ENCODE results near the gene SPEG.

Gene SPEG

GRCh38 chr2:219419331-219420197, 15.1 kb upstream of the SPEG start:
- no peaks in the 10 kb centered on the region for H3K9me3 ChIP-seq (ENCODE audit: insufficient read depth, low read length)
- H3K36me3 ChIP-seq (replicated peaks; ENCODE audit: low read depth, low read length), result no peaks in the 10 kb centered on the region
- H3K4me1 ChIP-seq (ENCODE audit: low read length), result no peaks in the 10 kb centered on the region
- H3K4me2 ChIP-seq (ENCODE audit: low read length), result no peak overlapping the region
- TF ChIP-seq EZH2phosphoT487 (IDR thresholded peaks at IDR 0.05; ENCODE audit: low read depth) (no peak), CTCF (IDR thresholded peaks at IDR 0.05; ENCODE audit: low read depth, low read length) (no peak)
- H3K9ac ChIP-seq (ENCODE audit: low read length), result no peak overlapping the region
- H3K79me2 ChIP-seq (ENCODE audit: low read length), result no peaks in the 10 kb centered on the region
- H2AFZ ChIP-seq (ENCODE audit: low read depth, low read length), result no peak overlapping the region
- H4K20me1 ChIP-seq (ENCODE audit: insufficient read depth, low read length), result no peaks in the 10 kb centered on the region
- H3K27ac ChIP-seq (ENCODE audit: low read length), result no peak overlapping the region
- H3K4me3 ChIP-seq (ENCODE audit: low read length), result no peak overlapping the region
- no peaks in the 10 kb centered on the region for H3K27me3 ChIP-seq (ENCODE audit: low read depth, low read length)

- H3K4me3 ChIP-seq (ENCODE audit: low read length), result no peak overlapping the region
- no peak overlapping the region for H2AFZ ChIP-seq (ENCODE audit: low read depth, low read length)
These were observed 14.0 kb upstream of the SPEG start for GRCh38 chr2:219420687-219421086.

GRCh38 chr2:219421323-219421722, 13.3 kb upstream of the SPEG start:
- Histone ChIP-seq H3K9me3 (ENCODE audit: insufficient read depth, low read length) (no peaks in the 10 kb centered on the region), H3K79me2 (ENCODE audit: low read length) (no peaks in the 10 kb centered on the region), H3K9ac (ENCODE audit: low read length) (no peak overlapping the region), H3K4me3 (ENCODE audit: low read length) (no peak overlapping the region), H3K27me3 (ENCODE audit: low read depth, low read length) (no peaks in the 10 kb centered on the region), H3K4me1 (ENCODE audit: low read length) (no peaks in the 10 kb centered on the region), H3K36me3 (replicated peaks; ENCODE audit: low read depth, low read length) (no peaks in the 10 kb centered on the region), H3K4me2 (ENCODE audit: low read length) (no peak overlapping the region), H3K27ac (ENCODE audit: low read length) (no peak overlapping the region), H2AFZ (ENCODE audit: low read depth, low read length) (no peak overlapping the region), H4K20me1 (ENCODE audit: insufficient read depth, low read length) (no peaks in the 10 kb centered on the region)
- TF ChIP-seq EZH2phosphoT487 (IDR thresholded peaks at IDR 0.05; ENCODE audit: low read depth), result no peak

More at GRCh38 chr2:219420687-219421086, 14.0 kb upstream of the SPEG start:
- Histone ChIP-seq H3K9me3 (ENCODE audit: insufficient read depth, low read length) (no peaks in the 10 kb centered on the region), H4K20me1 (ENCODE audit: insufficient read depth, low read length) (no peaks in the 10 kb centered on the region), H3K4me2 (ENCODE audit: low read length) (no peak overlapping the region), H3K79me2 (ENCODE audit: low read length) (no peaks in the 10 kb centered on the region), H3K27me3 (ENCODE audit: low read depth, low read length) (no peaks in the 10 kb centered on the region), H3K27ac (ENCODE audit: low read length) (no peak overlapping the region), H3K9ac (ENCODE audit: low read length) (no peak overlapping the region), H3K36me3 (replicated peaks; ENCODE audit: low read depth, low read length) (no peaks in the 10 kb centered on the region), H3K4me1 (ENCODE audit: low read length) (no peaks in the 10 kb centered on the region)
- TF ChIP-seq EZH2phosphoT487 (IDR thresholded peaks at IDR 0.05; ENCODE audit: low read depth) (no peak), CTCF (IDR thresholded peaks at IDR 0.05; ENCODE audit: low read depth, low read length) (no peak)

GRCh38 chr2:219422952-219423534, 11.6 kb upstream of the SPEG start:
- Histone ChIP-seq H3K9ac (ENCODE audit: low read length) (no peak overlapping the region), H3K4me3 (ENCODE audit: low read length) (no peak overlapping the region), H3K36me3 (replicated peaks; ENCODE audit: low read depth, low read length) (no peaks in the 10 kb centered on the region), H3K4me1 (ENCODE audit: low read length) (no peaks in the 10 kb centered on the region), H4K20me1 (ENCODE audit: insufficient read depth, low read length) (no peaks in the 10 kb centered on the region), H3K27me3 (ENCODE audit: low read depth, low read length) (no peaks in the 10 kb centered on the region), H2AFZ (ENCODE audit: low read depth, low read length) (no peak overlapping the region), H3K27ac (ENCODE audit: low read length) (no peak overlapping the region), H3K4me2 (ENCODE audit: low read length) (no peak overlapping the region), H3K79me2 (ENCODE audit: low read length) (no peaks in the 10 kb centered on the region), H3K9me3 (ENCODE audit: insufficient read depth, low read length) (no peaks in the 10 kb centered on the region)
- TF ChIP-seq CTCF (IDR thresholded peaks at IDR 0.05; ENCODE audit: low read depth, low read length), result no peak
- no peak for TF ChIP-seq EZH2phosphoT487 (IDR thresholded peaks at IDR 0.05; ENCODE audit: low read depth)

All from OCI-LY3 (cell line).